GM18858 (cell line): ENCODE data around the gene BMPER.

Source experiments
- ATAC-seq: cut with Tn5 transposase; IDR thresholded peaks from one replicate; pipeline ENCODE4 v1.9.1; 2021; ENCODE audit not compliant: unreplicated experiment

The BMPER gene

GRCh38 chr7:34016876-34017275 is 111.5 kb downstream of the BMPER start:
- ATAC-seq = no peak

- no peak for ATAC-seq
These were observed 114.0 kb downstream of the BMPER start for GRCh38 chr7:34019301-34019790.

- ATAC-seq = no peak
These were observed 117.3 kb downstream of the BMPER start for GRCh38 chr7:34022626-34023025.

DNA sequence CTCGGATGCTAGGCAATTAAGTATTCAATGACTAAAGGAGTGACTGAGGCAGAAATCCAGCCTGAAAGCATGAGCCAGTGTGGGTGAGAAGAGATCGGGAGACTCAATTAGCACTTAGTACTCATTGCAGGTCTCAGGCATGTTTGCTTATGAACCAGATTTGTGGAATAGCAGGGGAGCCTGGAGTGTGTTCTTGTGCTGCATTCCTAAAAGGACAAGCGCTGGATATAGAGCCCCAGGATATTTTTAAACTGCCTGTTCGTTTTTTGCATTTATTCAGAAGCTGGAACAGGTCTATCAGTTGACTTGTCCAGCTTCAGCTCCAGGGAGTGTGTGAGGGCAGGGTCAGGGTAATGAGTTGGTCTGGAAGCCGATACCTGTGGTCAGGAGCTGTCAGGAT is 120.3 kb downstream of the BMPER start:
- ATAC-seq = no peak

- no peak for ATAC-seq
These were observed 121.3 kb downstream of the BMPER start for GRCh38 chr7:34026481-34027190.

GRCh38 chr7:34031156-34031555 is 125.8 kb downstream of the BMPER start:
- no peak for ATAC-seq

- ATAC-seq = no peak
These were observed 129.4 kb downstream of the BMPER start for GRCh38 chr7:34034728-34035127.

GRCh38 chr7:34036051-34036920 is 130.9 kb downstream of the BMPER start:
- no peak for ATAC-seq

DNA sequence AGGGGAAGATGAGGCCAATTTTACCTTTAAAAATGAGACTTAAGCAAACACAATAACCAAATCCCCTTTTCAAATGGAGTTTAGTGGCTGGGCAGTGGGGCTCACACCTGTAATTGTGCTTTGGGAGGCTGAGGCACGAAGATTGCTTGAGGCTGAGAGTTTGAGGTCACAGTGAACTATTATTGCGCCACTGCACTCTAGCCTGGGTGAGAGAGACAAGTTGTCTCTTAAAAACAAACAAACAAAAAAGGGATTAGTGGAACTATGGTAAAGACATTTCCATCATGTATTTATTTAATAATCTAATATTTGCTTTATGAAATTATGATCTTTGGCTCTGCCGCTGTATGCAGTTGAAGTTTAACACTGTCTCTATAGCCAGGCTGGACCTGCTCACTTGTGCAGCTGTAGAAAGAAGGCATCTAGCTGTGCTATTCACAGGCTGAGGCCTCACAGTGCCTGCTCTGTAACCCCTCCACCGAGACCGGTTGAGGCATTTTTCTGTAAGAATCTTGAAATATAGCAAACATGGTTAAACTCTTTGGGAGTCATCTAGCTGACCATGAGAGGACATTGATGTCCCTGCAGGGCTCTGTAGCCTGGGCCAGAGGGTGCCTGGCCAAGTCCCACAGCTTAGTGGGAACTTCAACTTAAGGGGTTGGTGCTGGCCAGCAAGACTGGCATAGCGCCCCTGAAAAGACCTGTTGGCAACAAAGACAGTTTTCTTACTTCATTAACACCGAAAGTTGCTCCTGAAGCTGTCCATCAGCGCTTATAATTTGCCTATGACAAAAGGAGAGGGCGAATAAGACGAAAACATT is 131.8 kb downstream of the BMPER start:
- ATAC-seq = no peak

- ATAC-seq = no peak
These were observed 133.6 kb downstream of the BMPER start for GRCh38 chr7:34038816-34039470.

GRCh38 chr7:34041707-34042106 is 136.4 kb downstream of the BMPER start:
- ATAC-seq = no peak

DNA sequence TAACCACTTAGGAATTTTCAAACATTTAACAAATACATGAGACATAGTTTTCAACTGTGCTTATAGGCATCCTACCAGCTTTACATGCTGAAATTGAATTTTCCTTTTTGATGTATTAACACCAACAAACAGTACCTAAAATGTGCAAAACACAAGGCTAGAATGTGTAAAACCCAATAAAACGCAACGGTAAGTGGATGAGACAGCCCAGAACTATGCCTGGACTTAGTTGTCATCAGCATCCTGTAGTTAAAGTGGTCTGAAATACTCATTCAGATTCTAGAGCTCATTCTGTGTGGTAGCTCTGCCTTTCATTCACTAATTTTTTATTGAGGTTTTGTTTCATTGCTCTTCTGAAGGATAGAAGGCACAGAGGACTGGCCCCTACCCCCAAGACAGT is 137.1 kb downstream of the BMPER start:
- no peak for ATAC-seq

- ATAC-seq = no peak
These were observed 138.3 kb downstream of the BMPER start for GRCh38 chr7:34043461-34044305.

DNA sequence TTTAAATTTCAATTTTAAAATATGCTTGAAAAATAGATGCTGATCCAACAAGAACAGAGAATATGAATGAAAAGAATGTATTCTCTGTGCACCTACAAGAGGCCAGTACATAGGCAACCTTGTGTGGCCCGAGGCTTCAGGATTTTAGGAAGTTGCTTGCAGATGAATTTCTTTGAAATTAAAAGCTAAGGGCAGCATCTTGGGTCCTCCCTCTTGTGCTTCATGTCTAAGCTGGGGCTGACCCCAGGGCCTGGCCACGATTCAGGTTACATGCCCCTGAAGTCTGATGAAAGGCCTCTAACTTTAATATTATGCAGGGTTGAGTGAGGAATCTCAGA is 138.9 kb downstream of the BMPER start:
- ATAC-seq = no peak

DNA sequence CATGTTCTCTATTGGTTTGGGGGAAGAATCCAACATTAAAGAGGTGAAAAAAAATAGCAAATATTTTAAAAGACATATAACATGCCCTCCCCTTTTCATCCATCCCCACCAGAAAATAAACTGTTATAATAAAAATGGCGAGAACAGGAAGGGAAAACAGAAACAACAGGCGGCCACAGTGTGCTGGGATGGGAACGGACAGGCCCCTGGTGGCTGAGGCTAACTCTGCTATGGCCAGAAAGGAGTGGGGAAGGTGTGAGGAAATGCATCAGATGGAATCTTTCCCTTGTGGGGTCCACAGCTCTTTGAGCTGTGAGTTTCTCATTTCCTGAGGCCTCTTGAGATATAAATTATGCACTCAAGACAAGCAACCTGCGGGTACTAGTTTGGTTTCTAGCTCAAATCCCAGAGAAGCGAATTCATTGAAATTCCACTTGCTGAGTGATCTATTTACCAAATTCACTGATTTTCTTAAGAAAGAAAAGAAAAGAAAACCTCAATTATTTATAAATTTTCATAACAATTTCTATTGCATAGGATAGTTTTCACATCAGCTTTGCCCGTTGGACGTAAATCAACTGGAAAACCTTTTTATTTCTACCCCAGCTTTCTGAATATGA is 139.5 kb downstream of the BMPER start:
- no peak for ATAC-seq

DNA sequence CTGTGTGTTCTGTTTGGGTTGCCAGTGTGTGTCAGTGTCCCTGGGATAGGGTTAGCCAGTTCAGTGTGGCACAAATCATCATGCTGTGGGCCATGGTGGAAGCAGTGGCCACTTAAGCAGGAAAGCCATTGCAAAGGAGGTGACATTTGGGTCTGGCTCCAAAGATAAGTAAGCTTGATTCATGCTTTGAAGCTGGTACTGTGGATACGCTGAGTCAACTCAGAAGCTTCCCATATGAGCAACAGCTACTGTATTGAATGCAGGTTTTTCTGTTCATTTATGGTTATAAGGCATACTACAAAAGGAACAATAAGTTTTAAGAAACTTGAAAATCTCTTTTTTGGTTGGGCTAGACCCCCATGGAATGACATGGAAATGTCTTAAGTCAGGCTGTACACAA is 143.1 kb downstream of the BMPER start:
- no peak for ATAC-seq

GRCh38 chr7:34054075-34054474 is 148.7 kb downstream of the BMPER start:
- ATAC-seq = no peak

GRCh38 chr7:34057136-34057535 is 151.8 kb downstream of the BMPER start:
- no peak for ATAC-seq

GRCh38 chr7:34057956-34058355 is 152.6 kb downstream of the BMPER start:
- no peak for ATAC-seq

- no peak for ATAC-seq
These were observed 153.4 kb downstream of the BMPER start for GRCh38 chr7:34058801-34059135.
